Measurements from ENCODE around the gene HS6ST1.
"Not testable (repeated sequence)": the region's sequence is repeated elsewhere in the genome, so short reads cannot be mapped to it uniquely, and the experiment has no call there.

HS6ST1 gene

DNA sequence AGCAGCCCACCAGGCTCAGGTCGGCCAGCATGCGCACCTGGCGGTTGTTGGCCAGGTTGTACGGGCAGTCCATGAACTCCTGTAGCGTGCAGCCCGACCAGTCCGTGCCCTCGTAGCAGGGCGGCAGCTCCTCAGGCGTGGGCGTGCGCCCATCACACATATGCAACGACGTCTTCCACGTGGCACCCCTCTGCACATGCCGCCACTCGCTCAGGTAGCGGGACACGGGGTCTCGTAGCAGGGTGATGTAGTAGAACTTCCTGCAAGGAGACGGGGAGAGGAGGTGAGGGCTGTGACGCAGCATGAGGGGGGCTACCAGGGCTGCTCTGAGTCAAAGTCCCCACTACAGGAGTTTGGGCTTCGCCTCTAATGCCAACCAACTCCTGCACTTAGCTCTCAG, 50.1 kb downstream of the HS6ST1 start:
- not testable (repeated sequence) for H3K27ac Mint-ChIP-seq; ATAC-seq; H3K36me3 Mint-ChIP-seq; H3K4me1 Mint-ChIP-seq; H3K4me3 Mint-ChIP-seq; H3K9me3 Mint-ChIP-seq; DNase-seq (ENCODE audit: low spot score in 2 of 2)

DNA sequence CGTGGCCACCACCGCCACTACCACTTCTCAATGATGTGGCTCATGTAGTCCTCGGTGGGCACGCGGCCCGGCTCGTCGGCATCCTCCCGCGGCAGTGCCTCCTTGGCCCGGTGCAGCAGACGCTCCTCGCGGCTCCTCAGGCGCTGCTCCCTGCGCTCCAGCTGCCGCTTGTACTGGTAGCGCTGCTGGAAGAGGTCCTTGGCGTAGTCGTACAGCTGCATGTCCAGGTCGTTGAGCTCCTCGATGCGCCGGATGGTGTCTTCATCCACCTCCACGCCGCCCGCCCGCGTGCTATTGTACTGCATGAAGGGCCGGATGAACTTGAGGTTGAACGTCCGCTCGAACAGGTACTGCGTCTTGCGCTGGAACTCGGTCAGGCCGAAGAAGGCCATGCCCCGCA, 50.5 kb downstream of the HS6ST1 start:
- not testable (repeated sequence) for H3K4me1 Mint-ChIP-seq; H3K36me3 Mint-ChIP-seq; H3K4me3 Mint-ChIP-seq; DNase-seq (ENCODE audit: low spot score in 2 of 2); ATAC-seq; H3K27ac Mint-ChIP-seq; H3K9me3 Mint-ChIP-seq

DNA sequence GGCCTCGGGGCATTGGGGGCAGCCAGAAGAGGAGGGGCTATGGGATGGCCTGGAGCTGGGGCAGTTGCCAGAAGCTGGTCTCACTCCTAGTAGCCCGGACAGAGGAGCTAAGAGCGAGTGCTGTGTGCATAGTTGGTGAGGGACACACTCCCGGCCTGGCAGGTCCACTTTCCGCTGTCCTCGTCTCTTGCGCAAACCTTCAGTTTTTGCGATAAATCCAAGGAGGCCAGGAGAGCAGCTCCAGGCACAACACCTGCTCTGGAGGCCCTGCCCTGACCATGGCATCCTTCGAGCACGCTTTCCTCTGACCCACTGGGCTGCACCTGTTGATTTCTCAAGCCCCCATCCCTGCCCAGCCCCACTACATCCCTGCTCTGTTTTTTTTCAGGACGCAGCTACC, 51.0 kb downstream of the HS6ST1 start:
- not testable (repeated sequence) for H3K27ac Mint-ChIP-seq, H3K4me3 Mint-ChIP-seq

DNA sequence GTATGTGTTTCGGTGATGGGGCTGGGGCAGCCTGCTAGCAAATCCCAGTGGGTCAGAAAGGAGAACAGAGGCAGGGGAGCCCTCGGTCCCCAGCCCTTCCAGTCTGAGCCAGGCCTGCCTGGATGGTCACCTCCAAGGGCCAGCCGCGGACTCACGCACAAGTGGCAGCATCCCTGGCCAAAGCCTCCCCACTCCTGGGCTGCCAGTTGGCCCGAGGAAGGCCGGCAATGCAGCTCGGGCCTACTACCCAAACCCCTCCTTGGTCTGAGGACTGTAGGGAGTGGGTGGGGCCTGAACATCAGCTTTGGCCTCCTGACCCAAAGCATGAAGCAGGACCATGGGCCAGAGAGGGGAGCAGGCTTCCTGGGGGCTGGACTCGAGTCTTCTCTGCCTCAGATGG, 51.5 kb downstream of the HS6ST1 start:
- H3K9me3 Mint-ChIP-seq; ATAC-seq; DNase-seq (ENCODE audit: low spot score in 2 of 2); H3K36me3 Mint-ChIP-seq; H3K27ac Mint-ChIP-seq; H3K4me3 Mint-ChIP-seq: not testable (repeated sequence)
- peaks cover 11% of the 10 kb centered on the region for H3K4me1 Mint-ChIP-seq

More for the DNA sequence above, 51.0 kb downstream of the HS6ST1 start:
- not testable (repeated sequence) for H3K4me1 Mint-ChIP-seq; DNase-seq (ENCODE audit: low spot score in 2 of 2); ATAC-seq; H3K36me3 Mint-ChIP-seq; H3K9me3 Mint-ChIP-seq

DNA sequence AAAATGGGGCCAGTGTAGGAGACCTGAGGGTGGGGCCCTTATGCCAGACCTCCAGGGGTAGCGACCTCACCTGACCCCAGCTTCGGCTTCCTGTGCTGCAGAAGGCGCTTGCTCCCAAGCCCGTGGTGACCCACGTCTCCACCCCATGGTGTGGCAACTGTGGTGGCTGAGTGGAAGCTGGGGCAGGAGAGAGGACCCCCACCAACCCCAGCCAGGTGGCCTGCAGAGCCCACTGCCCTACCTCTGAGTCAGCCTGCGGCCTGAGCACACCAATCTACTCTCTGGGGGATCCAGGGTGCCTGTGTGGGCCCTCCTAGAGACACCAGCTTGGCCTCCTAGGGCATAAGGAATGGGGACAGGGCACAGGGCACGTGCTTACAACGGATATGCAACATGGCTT, 52.2 kb downstream of the HS6ST1 start:
- ATAC-seq; H3K36me3 Mint-ChIP-seq; H3K27ac Mint-ChIP-seq; DNase-seq (ENCODE audit: low spot score in 2 of 2); H3K4me3 Mint-ChIP-seq; H3K9me3 Mint-ChIP-seq: not testable (repeated sequence)
- H3K4me1 Mint-ChIP-seq = peaks cover 11% of the 10 kb centered on the region

DNA sequence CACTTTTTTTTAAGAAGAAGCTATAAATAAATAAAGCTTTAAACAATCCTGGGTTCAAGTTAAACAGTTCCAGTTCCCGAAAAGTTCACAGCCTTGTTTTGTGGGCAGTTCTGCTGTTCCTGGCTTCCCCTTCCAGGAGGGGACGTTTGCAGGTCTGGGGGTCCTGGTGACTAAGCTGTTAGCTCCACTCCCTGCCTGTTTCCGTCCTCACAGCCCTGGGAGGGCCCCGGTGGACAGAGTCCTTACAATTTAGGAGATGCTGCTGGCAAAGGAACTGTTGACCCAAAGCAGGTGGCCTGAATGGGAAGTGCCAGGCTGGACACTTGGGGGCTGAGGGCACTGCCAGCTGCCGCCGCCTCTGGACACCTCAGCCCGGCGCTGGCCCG, 53.1 kb downstream of the HS6ST1 start:
- not testable (repeated sequence) for DNase-seq (ENCODE audit: low spot score in 2 of 2); H3K4me3 Mint-ChIP-seq; H3K9me3 Mint-ChIP-seq; ATAC-seq; H3K27ac Mint-ChIP-seq; H3K36me3 Mint-ChIP-seq; H3K4me1 Mint-ChIP-seq

DNA sequence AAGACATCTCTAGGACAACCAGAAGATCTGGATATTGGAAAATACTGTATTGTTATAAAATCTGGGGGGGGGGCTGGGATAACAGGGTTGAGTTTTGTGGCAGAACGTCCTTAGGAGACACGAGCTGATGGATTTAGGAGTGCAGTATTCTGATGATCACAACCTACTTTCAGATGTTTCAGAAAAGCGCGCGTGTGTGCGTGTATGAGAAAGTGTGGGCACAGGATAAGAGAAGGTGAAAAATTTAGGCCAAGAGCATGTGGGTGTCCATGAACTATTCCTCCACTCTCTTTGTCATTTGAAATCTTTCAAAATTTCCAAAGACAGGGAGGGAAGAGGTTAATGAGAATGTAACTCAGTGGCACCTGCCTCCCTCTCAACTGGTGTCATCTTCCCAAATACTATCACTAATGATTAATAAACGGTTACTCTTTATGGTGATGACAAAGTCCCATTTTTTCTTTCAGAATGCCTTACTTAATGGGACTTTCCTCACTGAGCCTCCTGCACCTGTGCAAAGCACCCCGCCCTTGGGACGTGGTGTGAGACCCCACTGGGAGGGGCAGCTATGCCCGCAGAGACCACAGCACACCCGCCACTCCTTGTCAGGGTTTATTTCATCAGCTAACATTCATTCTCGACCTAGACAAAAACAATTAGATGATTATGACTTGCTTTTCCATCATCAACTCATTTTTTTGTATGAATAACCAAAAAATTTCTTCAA, 53.6 kb downstream of the HS6ST1 start:
- H3K4me1 Mint-ChIP-seq = peaks cover 6% of the 10 kb centered on the region
- DNase-seq (ENCODE audit: low spot score in 2 of 2) (no peak), ATAC-seq (no peak)
- no peak overlapping the region for H3K4me3 Mint-ChIP-seq
- no peaks in the 10 kb centered on the region for H3K36me3 Mint-ChIP-seq
- H3K9me3 Mint-ChIP-seq = no peaks in the 10 kb centered on the region
- no peak overlapping the region for H3K27ac Mint-ChIP-seq

DNA sequence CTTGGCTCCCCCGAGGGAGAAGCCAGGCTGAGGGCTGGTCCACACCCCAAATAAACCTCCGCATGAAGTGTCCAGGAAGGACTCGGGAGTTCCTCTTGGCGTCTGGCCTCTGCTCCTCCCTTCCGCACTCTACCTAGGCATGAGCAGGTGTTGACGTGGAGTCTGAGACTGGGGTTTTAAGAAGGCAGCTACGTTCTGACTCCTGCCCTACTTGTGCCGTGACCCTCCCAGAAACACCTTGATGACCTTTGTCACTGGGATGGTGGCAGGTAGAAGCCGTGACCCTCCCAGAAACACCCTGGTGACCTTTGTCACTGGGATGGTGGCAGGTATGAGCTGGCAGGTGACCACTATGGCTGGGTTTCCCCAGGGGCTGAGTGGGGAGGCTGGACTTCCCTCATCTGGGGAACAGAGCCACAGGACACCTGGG, 54.8 kb downstream of the HS6ST1 start:
- H3K4me3 Mint-ChIP-seq = no peak overlapping the region
- peaks cover 6% of the 10 kb centered on the region for H3K4me1 Mint-ChIP-seq
- ATAC-seq = no peak
- no peaks in the 10 kb centered on the region for H3K36me3 Mint-ChIP-seq
- no peak for DNase-seq (ENCODE audit: low spot score in 2 of 2)
- H3K9me3 Mint-ChIP-seq = no peaks in the 10 kb centered on the region
- no peak overlapping the region for H3K27ac Mint-ChIP-seq

DNA sequence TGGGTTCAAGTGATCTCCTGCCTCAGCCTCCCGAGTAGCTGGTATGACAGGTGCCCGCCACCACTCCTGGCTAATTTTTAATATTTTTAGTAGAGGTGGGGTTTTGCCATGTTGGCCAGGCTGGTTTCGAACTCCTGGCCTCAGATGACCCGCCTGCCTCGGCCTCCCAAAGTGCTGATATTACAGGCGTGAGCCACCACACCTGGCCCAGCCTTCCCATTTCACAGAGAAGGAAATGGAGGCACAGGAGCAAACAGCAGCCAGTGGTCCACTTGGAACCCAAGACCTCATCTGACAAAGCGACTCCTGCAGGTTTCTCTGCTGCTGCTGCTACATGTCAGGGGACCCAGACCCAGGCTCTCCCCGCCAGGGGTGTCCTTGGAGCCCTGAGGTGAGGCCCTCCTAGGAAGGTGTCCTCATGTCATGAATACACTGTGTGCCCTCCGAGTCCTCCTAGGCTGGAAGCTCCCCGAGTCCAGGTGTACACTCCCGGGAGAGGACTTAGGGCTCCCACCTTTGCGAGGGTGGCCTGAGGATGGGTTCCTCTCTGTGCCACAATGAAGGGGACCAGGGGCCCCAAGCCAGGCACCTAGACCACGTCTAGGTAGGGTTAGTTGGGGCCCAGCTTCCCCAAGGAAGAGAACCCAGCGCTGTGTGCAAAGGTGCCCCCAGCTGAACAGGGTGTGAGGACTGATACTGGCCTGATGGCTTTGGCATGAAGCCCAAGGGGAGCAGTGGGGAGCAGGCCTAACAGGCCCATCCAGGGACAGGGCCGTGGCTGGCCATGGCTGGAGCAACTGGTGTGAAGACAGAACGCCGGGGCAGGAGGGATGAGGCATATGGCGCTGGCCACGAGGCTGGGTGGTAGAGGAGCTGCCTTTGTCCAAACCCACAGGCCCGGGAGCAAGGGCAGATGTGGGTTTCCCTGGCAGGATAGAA, 56.1 kb downstream of the HS6ST1 start:
- DNase-seq (ENCODE audit: low spot score in 2 of 2) (no peak), ATAC-seq (peak; percentile 15)
- H3K9me3 Mint-ChIP-seq = no peaks in the 10 kb centered on the region
- peaks cover 6% of the 10 kb centered on the region for H3K4me1 Mint-ChIP-seq
- no peaks in the 10 kb centered on the region for H3K36me3 Mint-ChIP-seq
- no peak overlapping the region for H3K4me3 Mint-ChIP-seq
- peak overlapping the region; percentile 45 for H3K27ac Mint-ChIP-seq

DNA sequence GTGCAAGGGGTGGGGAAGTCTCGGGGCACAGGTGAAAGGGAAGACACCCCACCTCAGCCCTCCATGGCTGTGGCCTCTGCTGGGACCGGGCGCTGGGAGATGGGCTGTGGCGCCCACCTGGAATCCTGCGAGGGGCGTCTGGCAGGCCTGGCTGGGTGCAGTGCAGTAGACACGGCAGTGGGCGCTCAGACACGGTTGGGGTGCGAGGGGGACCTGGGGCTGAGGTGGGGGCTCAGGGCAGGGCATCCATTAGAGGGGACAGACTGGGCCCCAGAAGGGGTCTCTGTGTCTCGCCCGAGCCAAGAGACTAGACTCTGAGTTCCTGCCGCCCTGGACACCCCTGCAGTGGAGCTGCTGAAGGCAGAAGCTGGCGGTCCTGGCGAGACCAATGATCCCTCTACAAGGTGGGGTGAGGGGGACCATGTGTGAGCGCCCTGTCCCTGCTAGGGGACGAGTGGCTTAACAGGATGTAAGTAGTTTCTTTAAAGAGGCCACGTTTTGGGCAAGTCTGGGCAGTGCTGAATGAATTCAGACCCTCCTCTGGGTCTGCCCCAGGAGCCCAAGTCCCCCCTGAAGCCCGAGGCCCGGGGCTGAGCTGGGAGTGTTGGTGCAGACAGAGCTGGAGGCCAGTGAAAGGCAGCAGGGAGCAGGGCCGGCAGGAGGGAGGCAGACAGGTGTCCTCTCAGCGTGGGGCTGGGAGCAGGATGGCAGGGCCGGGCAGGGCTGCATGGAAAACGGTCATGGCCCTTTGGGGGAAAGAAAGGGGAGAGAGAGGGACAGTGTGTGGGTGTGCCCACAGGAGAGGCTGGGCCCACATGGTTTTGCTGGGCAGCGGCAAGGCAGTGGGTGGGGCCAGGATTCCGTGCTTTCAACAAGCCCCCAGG, 57.2 kb downstream of the HS6ST1 start:
- Mint-ChIP-seq H3K4me1 (peaks cover 6% of the 10 kb centered on the region), H3K9me3 (no peaks in the 10 kb centered on the region), H3K27ac (no peak overlapping the region), H3K36me3 (no peaks in the 10 kb centered on the region), H3K4me3 (no peak overlapping the region)
- DNase-seq (ENCODE audit: low spot score in 2 of 2) = no peak
- ATAC-seq = peak; percentile 8

DNA sequence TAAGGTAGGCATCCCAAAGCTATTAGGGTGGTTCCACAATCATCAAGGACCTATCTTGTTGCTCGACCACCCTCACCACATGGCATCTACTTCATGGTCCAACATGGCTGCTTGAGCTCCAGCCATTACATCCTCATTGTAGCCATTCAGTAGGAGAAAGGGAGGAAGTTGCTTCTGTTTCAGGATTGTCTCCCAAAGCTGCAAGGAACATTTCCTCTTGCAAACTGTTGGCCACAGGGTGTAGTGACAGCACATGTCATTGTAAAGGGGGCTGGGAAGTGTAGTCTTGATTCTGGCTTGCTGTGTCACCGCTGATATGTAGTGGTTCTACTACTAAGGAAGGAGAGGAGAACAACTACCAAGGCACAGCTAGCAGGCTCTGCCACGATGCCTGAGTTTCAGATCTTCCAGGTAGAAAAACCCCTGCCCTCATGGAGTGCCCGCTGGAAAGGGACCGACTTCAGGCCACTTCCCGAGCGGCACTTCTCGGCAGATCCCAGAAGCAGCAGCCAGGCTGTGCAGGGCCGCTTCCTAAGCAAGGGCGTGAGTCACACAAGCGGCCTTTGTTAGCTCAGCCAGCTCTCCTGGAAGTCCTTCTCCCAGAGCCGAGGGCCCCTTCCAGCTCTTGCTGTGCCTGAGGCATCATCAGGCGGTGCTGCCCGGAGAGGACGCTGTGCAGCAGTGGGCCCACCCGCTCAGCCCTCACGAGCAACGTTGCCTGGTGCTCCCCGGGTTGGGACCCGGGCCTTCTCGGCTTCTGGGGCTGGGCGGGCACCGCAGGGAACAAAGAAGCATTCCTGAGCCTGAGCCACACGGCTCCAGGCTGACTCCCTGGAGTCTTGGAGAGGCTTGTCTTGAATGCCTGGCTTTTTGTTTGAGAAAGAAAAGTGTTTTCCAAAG, 58.2 kb downstream of the HS6ST1 start:
- H3K36me3 Mint-ChIP-seq = no peaks in the 10 kb centered on the region
- no peak overlapping the region for H3K4me3 Mint-ChIP-seq
- peaks cover 6% of the 10 kb centered on the region for H3K4me1 Mint-ChIP-seq
- H3K27ac Mint-ChIP-seq = no peak overlapping the region
- ATAC-seq = no peak
- DNase-seq (ENCODE audit: low spot score in 2 of 2) = no peak
- H3K9me3 Mint-ChIP-seq = no peaks in the 10 kb centered on the region

DNA sequence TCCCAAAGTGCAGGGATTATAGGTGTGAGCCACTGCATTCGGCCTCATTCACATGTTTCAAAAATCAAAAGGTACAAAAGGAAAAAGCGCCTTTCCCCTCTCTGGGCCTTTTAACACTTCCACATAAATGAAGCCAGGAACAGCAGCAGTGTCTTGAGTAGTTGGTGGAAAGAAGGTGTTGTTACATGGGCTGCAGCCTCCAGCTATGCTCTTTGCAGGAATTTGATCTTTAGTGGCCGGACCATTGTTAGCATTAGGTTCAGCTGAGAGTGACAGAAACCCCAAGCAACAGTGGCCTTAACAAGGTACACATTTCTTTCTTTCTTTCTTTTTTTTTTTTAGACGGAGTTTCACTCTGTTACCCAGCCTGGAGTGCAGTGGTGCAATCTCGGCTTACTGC, 59.1 kb downstream of the HS6ST1 start:
- Mint-ChIP-seq H3K4me3 (no peak overlapping the region), H3K36me3 (no peaks in the 10 kb centered on the region), H3K9me3 (no peaks in the 10 kb centered on the region), H3K27ac (no peak overlapping the region), H3K4me1 (peaks cover 6% of the 10 kb centered on the region)
- ATAC-seq = no peak
- no peak for DNase-seq (ENCODE audit: low spot score in 2 of 2)

DNA sequence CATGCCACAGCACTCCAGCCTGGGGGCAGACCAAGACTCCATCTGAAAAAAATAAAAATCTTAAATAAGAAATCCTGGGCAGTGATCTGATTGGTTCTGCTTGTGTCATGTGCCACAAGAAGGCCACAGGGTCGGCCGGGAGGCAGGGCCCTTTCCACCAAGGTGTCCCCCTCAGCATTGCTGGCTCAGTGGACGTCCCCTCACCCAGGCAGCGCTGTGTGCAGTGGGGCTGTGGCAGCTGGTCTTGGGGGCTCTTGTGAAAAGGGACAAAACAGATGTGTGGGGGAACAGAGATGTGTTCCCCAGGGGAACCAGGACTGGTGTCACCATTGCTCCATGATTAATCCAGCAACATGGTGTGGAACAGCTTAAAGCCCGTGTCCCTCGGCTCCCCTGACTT, 60.5 kb downstream of the HS6ST1 start:
- ATAC-seq = no peak
- no peaks in the 10 kb centered on the region for H3K36me3 Mint-ChIP-seq
- H3K9me3 Mint-ChIP-seq = no peaks in the 10 kb centered on the region
- H3K27ac Mint-ChIP-seq = no peak overlapping the region
- DNase-seq (ENCODE audit: low spot score in 2 of 2) = no peak
- H3K4me1 Mint-ChIP-seq = peaks cover 6% of the 10 kb centered on the region
- H3K4me3 Mint-ChIP-seq = no peak overlapping the region

DNA sequence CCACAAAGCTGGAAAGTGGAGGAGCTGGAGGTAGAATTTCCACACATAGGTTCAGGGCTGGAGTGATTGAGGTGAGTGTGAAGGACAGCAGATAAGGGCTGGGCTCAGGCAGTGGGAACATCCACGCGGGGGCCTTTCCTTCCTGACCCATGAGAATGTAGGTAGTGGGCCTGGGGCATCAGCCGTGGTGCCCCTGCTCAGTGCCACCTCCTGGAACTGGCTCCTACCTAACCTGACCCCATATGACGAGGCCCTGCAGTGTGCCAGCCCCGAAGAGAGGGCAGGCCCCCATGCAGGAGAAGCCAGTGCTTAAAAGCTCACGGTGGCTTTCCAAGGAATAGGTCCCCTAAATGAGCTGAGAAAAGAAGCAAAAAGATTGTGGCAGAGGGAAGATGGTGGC, 66.2 kb downstream of the HS6ST1 start:
- Mint-ChIP-seq H3K9me3 (no peaks in the 10 kb centered on the region), H3K4me1 (no peaks in the 10 kb centered on the region), H3K36me3 (no peaks in the 10 kb centered on the region), H3K27ac (no peak overlapping the region), H3K4me3 (no peak overlapping the region)
- no peak for DNase-seq (ENCODE audit: low spot score in 2 of 2)
- no peak for ATAC-seq
